ENCODE data around the gene DCDC1.

Gene DCDC1

DNA sequence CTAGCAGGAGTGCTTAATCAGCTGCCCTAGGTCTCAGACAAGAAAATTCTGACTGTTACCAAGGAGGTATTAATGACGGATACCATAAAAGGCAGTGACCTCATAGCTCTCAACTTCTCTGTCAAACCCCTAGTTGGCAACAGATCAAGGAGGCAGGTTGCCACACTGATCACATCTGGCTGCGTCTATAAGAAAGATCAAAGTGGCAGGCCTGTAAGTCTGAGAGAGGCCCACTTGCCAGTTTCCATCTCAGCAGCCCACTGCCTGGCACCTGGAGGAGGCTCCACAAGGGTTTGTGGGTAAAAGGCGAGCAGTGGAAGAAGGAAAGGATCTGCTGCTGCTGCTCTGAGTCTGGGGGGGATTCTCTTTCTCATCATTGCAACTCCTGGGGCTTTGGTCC is 543.8 kb downstream of the DCDC1 start:
- no peak for DNase-seq

DNA sequence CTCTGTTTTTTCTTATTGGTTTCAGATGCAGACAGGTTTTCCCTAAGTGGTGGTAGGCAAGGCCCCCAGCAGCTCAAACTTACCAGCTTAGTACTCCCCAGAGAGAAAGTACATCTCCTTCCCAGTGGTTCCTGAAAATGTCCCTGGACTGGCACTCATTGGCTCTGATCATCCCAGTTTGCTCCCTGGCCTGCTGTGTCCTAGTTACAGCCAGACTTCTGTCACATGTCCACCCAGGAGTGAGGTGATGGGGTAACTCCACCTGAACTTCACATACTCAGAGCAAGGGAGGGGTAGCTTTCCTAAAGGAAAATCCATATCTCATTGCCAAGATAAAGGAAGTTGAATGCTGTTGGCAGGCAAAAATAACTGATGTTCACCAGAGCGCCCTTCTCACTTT is 546.4 kb downstream of the DCDC1 start:
- no peak for DNase-seq

DNA sequence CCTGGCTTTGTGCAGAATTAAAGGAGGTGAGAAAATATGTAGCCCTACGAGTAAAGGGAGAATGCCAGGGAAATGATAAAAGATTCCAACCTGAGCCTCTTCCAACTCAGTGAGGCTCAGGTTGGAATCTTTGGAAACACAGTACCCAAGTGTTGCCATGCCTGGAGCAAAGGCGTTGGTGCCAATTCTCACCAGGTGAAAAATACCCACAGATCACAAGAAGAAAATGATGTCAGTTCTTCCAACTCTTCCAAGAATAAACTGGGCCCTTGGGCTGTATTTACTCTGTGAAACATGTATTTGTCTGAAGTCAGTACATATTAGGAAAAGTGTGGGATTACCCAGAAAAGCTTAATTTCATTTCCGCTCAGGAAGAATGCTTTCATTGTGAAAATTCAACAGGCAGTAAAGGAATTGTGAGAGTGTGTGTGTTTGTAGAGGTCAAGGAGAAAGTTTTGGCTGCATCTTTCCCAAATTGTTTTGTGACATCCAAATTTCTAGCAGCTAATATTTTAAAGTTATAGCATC is 548.0 kb downstream of the DCDC1 start:
- no peak for DNase-seq

DNA sequence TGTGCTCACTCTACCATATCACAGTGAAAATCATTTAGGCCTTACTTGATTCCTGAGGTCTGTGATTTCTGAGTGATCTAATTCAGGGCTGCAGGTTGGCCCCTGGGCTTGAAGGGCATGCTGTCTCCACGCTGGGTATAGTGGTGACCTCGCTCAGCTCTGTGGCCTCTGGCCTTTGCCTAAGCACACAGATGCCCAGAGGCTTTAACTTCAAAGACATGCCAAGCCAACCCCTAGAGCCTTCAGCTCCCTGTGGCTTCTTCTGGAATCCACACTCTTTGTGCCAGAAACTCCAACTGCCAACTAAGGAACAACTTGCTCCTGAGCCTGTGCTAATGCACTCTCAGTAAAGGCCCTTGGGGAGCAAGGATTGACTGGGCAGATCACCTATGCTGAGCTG is 550.8 kb downstream of the DCDC1 start:
- no peak for DNase-seq

DNA sequence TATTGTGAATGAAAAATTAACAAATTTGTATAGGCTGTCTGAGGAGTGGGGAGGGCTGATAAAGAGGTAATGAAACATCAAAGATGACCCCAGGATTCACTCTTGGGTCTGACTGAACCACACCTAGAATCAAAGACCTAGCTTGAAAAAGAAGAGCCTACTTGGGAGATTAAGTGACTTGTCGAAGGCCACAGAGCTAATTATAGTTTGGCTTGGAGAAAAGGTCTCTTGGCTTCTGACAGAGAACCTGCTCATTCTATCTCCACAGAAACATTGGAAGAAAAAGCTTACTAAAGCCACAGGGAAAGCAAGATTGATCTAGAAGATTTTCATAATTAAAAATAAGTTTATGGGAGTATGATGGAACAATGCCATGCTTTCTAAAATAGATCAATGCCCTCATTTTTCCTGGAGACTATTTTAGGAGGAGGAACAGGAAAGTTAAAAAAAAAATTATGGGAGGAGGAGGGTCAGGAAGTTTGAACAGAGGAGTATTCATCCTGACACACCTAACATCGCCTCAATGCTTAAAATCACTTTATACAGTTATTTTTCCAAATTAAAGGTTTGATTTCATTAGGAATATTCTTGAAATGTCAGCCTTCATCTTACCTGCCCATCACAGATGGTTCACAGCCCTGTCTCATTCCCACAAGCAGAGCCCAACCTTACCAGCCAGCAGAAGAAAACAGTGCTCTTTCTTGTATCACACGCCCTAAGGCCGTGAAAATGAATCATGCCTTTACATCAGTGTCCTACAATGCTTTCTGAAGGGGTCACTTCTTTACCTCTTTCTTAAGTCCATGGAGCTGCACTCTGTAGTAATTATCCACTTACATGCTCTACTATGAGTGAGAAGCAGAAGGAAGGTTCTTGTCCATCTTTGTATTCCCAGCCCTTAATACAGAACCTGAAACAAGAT is 552.3 kb downstream of the DCDC1 start:
- DNase-seq = no peak

DNA sequence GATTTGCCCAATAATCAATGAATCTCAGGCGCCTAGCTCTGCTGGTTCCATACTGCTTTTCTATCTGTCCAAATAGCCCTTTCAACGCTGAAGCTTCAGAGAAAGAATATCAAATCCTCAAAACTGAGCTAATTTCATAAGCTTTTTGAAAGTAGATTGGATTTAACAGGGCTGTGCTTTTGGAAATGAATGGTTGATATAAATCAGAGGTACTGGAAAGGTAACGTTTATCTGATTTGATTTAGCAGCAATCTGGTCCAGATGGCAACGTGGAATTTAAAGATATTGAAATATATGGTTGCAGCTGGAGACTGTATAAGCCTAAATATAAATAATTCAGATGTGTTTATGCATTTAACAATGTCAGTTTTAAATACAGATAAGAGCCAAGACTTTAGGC is 553.9 kb downstream of the DCDC1 start:
- no peak for DNase-seq

DNA sequence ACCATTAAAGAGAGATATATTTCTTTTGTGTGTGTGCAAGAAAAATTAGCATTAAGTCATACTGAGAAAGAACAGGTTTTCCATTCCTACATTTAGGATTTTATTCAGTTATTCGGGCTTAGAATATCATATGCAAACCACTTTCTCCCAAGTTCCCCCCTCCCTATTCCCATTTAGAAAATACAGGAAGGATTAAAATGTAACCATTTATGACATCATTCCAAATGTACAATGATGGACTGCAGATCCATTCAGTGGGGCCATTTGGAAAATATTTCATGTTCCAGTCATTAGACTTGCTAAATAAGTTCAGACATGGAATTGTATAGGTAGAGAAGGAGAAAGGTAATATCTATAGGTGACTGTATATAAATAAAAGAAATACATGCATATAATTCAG is 554.8 kb downstream of the DCDC1 start:
- no peak for DNase-seq
